ENCODE data around the gene ENO4. TPM values are rescaled to one million over a fixed set of nuclear protein-coding genes. Genes with fewer than 3 reads are reported as not detected.

Gene ENO4
- total RNA-seq (not detected), polyA plus RNA-seq (not detected), total RNA-seq (not detected)

- POLR2A ChIA-PET: no interaction called here
- no peak for DNase-seq
- Histone ChIP-seq H3K9me3 (ENCODE audit: control insufficient read depth in 2 of 3, low read length in 3 of 3) (no peaks in the 10 kb centered on the region), H3K4me1 (ENCODE audit: control insufficient read depth in 2 of 2, insufficient read depth in 2 of 2, low read length in 2 of 2) (peaks cover 0 to 6% of the 10 kb centered on the region in 2 donors), H3K4me3 (ENCODE audit: low read length) (peak within 1 kb of the TSS; percentile 23), H3K27me3 (ENCODE audit: control insufficient read depth in 2 of 2, insufficient read depth in 2 of 2, low read length in 2 of 2) (peaks cover 0 to 8% of the 10 kb centered on the region in 2 donors), H3K27ac (ENCODE audit: low read depth, low read length) (no peak within 1 kb of the TSS), H3K36me3 (ENCODE audit: control insufficient read depth in 2 of 3, insufficient read depth in 3 of 3, low read length in 3 of 3) (no peaks in the 10 kb centered on the region)
- Mint-ChIP-seq H3K4me1 (peaks cover 0 to 18% (median 11%) of the 10 kb centered on the region in 7 donors), H3K27me3 (peaks cover 48 to 74% (median 66%) of the 10 kb centered on the region in 5 donors), H3K9me3 (peaks cover 0 to 3% (median 0%) of the 10 kb centered on the region in 11 donors), H3K27ac (no peak within 1 kb of the TSS), H3K4me3 (peak within 1 kb of the TSS in 7 of 10 donors; percentile 9 to 64 (median 39)), H3K36me3 (peaks cover 0 to 3% (median 0%) of the 10 kb centered on the region in 5 donors)
- CTCF ChIA-PET: no interaction called here
- no peak for ATAC-seq
- intact Hi-C loops (cut with micrococcal nuclease): no loop called here
Measured at GRCh38 chr10:116849248-116850057, at the start of gene ENO4. TSS of gene ENO4 (plus strand) at chr10:116849499. CDS start at chr10:116849567, 68 bp downstream.

- Histone ChIP-seq H3K4me3 (ENCODE audit: low read length) (no peak overlapping the region), H3K4me1 (ENCODE audit: control insufficient read depth in 2 of 2, insufficient read depth in 2 of 2, low read length in 2 of 2) (no peaks in the 10 kb centered on the region), H3K36me3 (ENCODE audit: control insufficient read depth in 2 of 3, insufficient read depth in 3 of 3, low read length in 3 of 3) (no peaks in the 10 kb centered on the region), H3K27ac (ENCODE audit: low read depth, low read length) (no peak overlapping the region), H3K9me3 (ENCODE audit: control insufficient read depth in 2 of 3, low read length in 3 of 3) (no peaks in the 10 kb centered on the region), H3K27me3 (ENCODE audit: control insufficient read depth in 2 of 2, insufficient read depth in 2 of 2, low read length in 2 of 2) (no peaks in the 10 kb centered on the region)
- ChIA-PET POLR2A (no interaction called here), CTCF (interaction anchor here (1.4 to 2.7 kb wide), 2 partner anchors 11 to 374 kb away, joined by 4 to 15 read pairs; no protein-coding TSS in a partner anchor)
- Mint-ChIP-seq H3K36me3 (no peaks in the 10 kb centered on the region), H3K4me3 (no peak overlapping the region), H3K27me3 (peaks cover 2 to 26% (median 22%) of the 10 kb centered on the region in 5 donors), H3K4me1 (peaks cover 0 to 2% (median 0%) of the 10 kb centered on the region in 7 donors), H3K27ac (no peak overlapping the region), H3K9me3 (no peaks in the 10 kb centered on the region)
- intact Hi-C loops (cut with micrococcal nuclease): no loop called here
- ATAC-seq (no peak), DNase-seq (no peak)
Measured at GRCh38 chr10:116800286-116800929, 48.9 kb upstream of the ENO4 start.

GRCh38 chr10:116801658-116802057 lies 47.6 kb upstream of the ENO4 start:
- DNase-seq: no peak
- Histone ChIP-seq H3K36me3 (ENCODE audit: control insufficient read depth in 2 of 3, insufficient read depth in 3 of 3, low read length in 3 of 3) (no peaks in the 10 kb centered on the region), H3K27me3 (ENCODE audit: control insufficient read depth in 2 of 2, insufficient read depth in 2 of 2, low read length in 2 of 2) (no peaks in the 10 kb centered on the region), H3K4me1 (ENCODE audit: control insufficient read depth in 2 of 2, insufficient read depth in 2 of 2, low read length in 2 of 2) (no peaks in the 10 kb centered on the region), H3K27ac (ENCODE audit: low read depth, low read length) (no peak overlapping the region), H3K4me3 (ENCODE audit: low read length) (no peak overlapping the region), H3K9me3 (ENCODE audit: control insufficient read depth in 2 of 3, low read length in 3 of 3) (no peaks in the 10 kb centered on the region)
- Mint-ChIP-seq H3K36me3 (no peaks in the 10 kb centered on the region), H3K27ac (no peak overlapping the region), H3K9me3 (no peaks in the 10 kb centered on the region), H3K4me3 (no peak overlapping the region), H3K27me3 (peaks cover 2 to 25% (median 19%) of the 10 kb centered on the region in 5 donors), H3K4me1 (peaks cover 0 to 2% (median 0%) of the 10 kb centered on the region in 7 donors)
- ChIA-PET CTCF (interaction anchor here (2.7 kb wide), 1 partner anchor 373 kb away, joined by 15 read pairs; no protein-coding TSS in a partner anchor), POLR2A (no interaction called here)
- no peak for ATAC-seq
- intact Hi-C loops (cut with micrococcal nuclease): no loop called here

GRCh38 chr10:116802474-116802873 lies 46.8 kb upstream of the ENO4 start:
- H3K9me3 Mint-ChIP-seq: no peaks in the 10 kb centered on the region
- no peak overlapping the region for H3K27ac Mint-ChIP-seq
- H3K36me3 ChIP-seq (ENCODE audit: control insufficient read depth in 2 of 3, insufficient read depth in 3 of 3, low read length in 3 of 3): no peaks in the 10 kb centered on the region
- ChIA-PET CTCF (no interaction called here), POLR2A (no interaction called here)
- H3K4me1 Mint-ChIP-seq: no peaks in the 10 kb centered on the region
- ATAC-seq (no peak), DNase-seq (no peak)
- H3K4me3 Mint-ChIP-seq: no peak overlapping the region
- H3K27me3 ChIP-seq (ENCODE audit: control insufficient read depth in 2 of 2, insufficient read depth in 2 of 2, low read length in 2 of 2): no peaks in the 10 kb centered on the region
- H3K9me3 ChIP-seq (ENCODE audit: control insufficient read depth in 2 of 3, low read length in 3 of 3): no peaks in the 10 kb centered on the region
- intact Hi-C loops (cut with micrococcal nuclease): no loop called here
- H3K4me3 ChIP-seq (ENCODE audit: low read length): no peak overlapping the region
- no peak overlapping the region for H3K27ac ChIP-seq (ENCODE audit: low read depth, low read length)
- H3K36me3 Mint-ChIP-seq: no peaks in the 10 kb centered on the region
- no peaks in the 10 kb centered on the region for H3K4me1 ChIP-seq (ENCODE audit: control insufficient read depth in 2 of 2, insufficient read depth in 2 of 2, low read length in 2 of 2)
- peaks cover 0 to 19% (median 16%) of the 10 kb centered on the region in 5 donors for H3K27me3 Mint-ChIP-seq

GRCh38 chr10:116802876-116803275 lies 46.4 kb upstream of the ENO4 start:
- peaks cover 0 to 15% (median 12%) of the 10 kb centered on the region in 5 donors for H3K27me3 Mint-ChIP-seq
- no peak for DNase-seq
- no peak for ATAC-seq
- Histone ChIP-seq H3K27ac (ENCODE audit: low read depth, low read length) (no peak overlapping the region), H3K27me3 (ENCODE audit: control insufficient read depth in 2 of 2, insufficient read depth in 2 of 2, low read length in 2 of 2) (no peaks in the 10 kb centered on the region), H3K4me1 (ENCODE audit: control insufficient read depth in 2 of 2, insufficient read depth in 2 of 2, low read length in 2 of 2) (no peaks in the 10 kb centered on the region), H3K36me3 (ENCODE audit: control insufficient read depth in 2 of 3, insufficient read depth in 3 of 3, low read length in 3 of 3) (no peaks in the 10 kb centered on the region), H3K9me3 (ENCODE audit: control insufficient read depth in 2 of 3, low read length in 3 of 3) (no peaks in the 10 kb centered on the region), H3K4me3 (ENCODE audit: low read length) (no peak overlapping the region)
- H3K4me1 Mint-ChIP-seq: no peaks in the 10 kb centered on the region
- no peaks in the 10 kb centered on the region for H3K36me3 Mint-ChIP-seq
- H3K27ac Mint-ChIP-seq: no peak overlapping the region
- H3K9me3 Mint-ChIP-seq: no peaks in the 10 kb centered on the region
- ChIA-PET CTCF (interaction anchor here (1.7 kb wide), 1 partner anchor 372 kb away, joined by 6 read pairs; no protein-coding TSS in a partner anchor), POLR2A (no interaction called here)
- intact Hi-C loops (cut with micrococcal nuclease): no loop called here
- no peak overlapping the region for H3K4me3 Mint-ChIP-seq

GRCh38 chr10:116803451-116804249 lies 45.6 kb upstream of the ENO4 start:
- Histone ChIP-seq H3K4me3 (ENCODE audit: low read length) (no peak overlapping the region), H3K4me1 (ENCODE audit: control insufficient read depth in 2 of 2, insufficient read depth in 2 of 2, low read length in 2 of 2) (no peaks in the 10 kb centered on the region), H3K9me3 (ENCODE audit: control insufficient read depth in 2 of 3, low read length in 3 of 3) (no peaks in the 10 kb centered on the region), H3K36me3 (ENCODE audit: control insufficient read depth in 2 of 3, insufficient read depth in 3 of 3, low read length in 3 of 3) (no peaks in the 10 kb centered on the region), H3K27me3 (ENCODE audit: control insufficient read depth in 2 of 2, insufficient read depth in 2 of 2, low read length in 2 of 2) (no peaks in the 10 kb centered on the region), H3K27ac (ENCODE audit: low read depth, low read length) (no peak overlapping the region)
- Mint-ChIP-seq H3K4me1 (no peaks in the 10 kb centered on the region), H3K27me3 (peaks cover 0 to 15% (median 12%) of the 10 kb centered on the region in 5 donors), H3K27ac (no peak overlapping the region), H3K9me3 (no peaks in the 10 kb centered on the region), H3K36me3 (no peaks in the 10 kb centered on the region), H3K4me3 (no peak overlapping the region)
- ATAC-seq (no peak), DNase-seq (no peak)
- ChIA-PET CTCF (interaction anchor here (1.7 kb wide), 1 partner anchor 371 kb away, joined by 6 read pairs; no protein-coding TSS in a partner anchor), POLR2A (no interaction called here)
- intact Hi-C loops (cut with micrococcal nuclease): no loop called here
